Activated CD8-positive, alpha-beta memory T cell treated with anti-CD3 and anti-CD28 coated beads, Interleukin-2, amount 50 U/mL, for 1 hour (primary cell): ENCODE measurements around the gene FLT1.

Experiments
- DNase-seq: peaks from one replicate; pipeline ENCODE4 v3.0.0-alpha.2; 2020; ENCODE audit errors: extremely low read depth

FLT1 gene

DNA sequence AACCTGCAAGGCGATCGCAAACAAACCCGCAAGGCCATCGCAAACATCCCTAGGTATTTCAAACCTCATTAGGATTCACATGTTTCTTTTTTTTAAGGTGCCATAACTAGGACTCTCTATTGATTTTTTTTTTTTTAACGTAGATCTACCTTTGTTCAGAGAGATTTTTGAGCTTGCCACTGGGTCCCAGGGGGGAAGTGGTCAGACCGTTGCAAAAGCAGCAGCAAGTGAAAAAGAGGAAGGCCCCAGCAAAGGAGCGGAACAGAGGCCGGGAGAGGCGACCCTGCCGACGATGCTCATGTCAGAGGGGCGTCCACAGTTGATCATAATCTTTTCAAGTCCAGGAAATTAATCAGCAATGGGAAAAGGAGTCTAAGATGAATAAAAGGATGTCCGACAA is 32.7 kb upstream of the FLT1 start:
- no peak for DNase-seq

DNA sequence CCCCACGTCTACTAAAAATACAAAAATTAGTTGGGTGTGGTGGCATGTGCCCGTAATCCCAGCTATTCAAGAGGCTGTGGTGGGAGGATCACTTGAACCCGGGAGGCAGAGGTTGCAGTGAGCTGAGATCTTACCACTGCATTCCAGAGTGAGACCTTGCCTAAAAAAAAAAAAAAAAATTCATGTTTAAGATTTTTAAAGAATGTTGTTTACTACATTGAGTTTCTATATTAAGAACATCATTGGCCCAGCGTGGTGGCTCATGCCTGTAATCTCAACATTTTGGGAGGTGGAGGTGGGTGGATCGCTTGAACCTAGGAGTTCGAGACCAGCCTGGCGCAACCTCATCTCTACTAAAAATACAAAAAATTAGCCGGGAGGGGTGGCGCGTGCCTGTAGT is 31.9 kb upstream of the FLT1 start:
- DNase-seq, result no peak

GRCh38 chr13:28522871-28523270 is 27.9 kb upstream of the FLT1 start:
- DNase-seq, result no peak

GRCh38 chr13:28513745-28514144 is 18.8 kb upstream of the FLT1 start:
- DNase-seq, result no peak

DNA sequence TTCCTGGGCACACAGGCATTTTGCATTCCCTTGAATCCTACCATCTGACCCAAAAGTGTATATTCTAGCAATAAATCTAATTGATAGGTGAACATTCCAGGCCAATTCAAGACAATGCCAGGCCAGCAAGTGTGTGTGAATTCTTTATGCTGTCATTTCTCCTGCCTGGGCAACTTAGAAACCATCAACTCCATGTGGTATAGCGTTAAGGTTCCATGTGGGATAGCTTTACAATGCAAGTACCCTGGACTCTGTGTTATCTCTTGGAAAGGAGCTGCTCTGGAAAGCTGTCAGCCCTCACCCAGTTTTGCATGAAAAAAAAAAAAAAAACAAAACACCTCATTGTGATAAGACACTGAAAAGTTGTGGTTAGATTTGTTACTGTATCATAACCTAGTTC is 15.6 kb upstream of the FLT1 start:
- no peak for DNase-seq

DNA sequence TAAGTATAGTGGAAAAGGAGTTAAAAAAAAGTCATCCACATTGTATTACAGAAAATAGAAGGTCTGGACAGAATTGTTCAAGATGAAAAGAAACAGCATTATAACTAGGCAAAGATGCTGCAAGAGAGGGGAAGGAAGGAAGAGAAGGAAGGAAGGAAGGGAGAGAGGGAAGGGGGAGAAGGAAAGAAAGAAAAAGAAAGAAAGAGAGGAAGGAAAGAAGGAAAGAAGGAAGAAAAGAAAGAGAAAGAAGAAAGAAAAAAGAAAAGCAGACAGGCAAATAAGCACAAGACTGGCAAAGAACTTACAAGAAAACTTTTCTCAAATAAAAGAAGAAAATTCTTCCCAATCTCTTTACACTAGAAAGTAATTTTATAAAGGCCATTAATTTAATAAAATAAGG is 15.1 kb upstream of the FLT1 start:
- no peak for DNase-seq

DNA sequence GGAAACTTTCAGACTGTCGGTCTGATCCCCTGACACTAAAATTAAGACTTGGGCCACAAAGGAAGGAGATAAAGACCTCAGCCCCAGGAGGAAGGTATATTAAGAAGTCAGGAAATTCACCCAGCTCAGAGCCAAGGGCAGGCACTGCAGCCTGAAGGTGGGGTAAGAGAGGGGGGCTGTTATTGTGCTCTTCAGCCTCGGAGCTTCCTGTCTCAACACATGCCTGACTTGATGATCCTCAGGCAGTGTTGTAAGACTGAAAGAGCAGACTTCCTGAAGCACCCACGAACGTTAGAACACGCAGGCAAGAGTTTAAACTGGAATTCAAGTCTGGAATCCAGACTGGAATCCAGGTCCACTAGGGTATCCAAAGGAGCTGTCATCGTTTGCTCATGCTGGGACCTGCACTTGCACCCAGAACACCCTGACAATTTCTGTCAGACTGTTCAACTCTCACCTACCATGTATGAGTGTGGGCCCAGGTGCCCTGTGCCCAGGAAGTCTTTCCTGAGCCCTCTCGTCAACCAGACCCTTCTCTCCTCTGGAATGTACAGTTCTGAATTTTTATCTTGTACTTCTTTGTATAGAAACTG is 10.7 kb upstream of the FLT1 start:
- DNase-seq, result no peak

DNA sequence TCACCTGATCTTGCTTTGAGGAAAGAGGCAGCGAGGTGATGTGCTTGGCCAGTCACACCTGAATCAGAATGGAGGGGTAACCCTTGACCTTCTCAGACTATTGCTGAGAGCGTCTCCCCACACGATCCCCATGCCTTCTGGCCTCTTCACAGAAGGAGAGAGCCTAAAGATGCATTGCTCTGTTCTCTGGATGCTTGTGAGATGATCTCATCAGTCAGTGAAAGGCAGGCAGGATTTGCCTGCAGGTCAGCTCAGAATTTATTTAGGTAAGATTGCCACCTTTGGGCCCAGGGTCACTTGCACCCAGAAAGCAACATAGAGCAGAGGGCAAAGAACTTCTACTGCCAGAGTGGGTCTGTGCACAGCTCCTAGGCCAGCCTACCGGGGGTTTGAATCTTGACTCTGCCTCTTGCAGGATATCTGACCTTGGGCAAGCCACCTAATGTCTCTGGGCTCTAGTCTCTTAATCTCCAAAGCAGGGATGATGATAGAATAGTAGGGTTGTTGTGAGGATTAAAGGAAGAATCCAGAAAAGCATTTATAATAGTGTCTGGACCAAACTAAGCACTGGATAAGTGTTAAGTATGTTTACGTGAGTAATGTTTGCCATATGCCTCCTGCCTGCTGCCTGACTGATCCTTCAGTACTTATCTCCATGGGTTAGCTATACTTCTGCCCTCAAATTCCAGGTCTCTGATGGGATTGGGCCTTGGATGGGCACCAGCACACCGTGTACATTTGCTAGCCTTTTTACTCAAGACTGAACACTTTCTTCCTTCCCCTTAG is 8.4 kb upstream of the FLT1 start:
- no peak for DNase-seq

- DNase-seq, result no peak
Measured at GRCh38 chr13:28501547-28501946, 6.6 kb upstream of the FLT1 start.

DNA sequence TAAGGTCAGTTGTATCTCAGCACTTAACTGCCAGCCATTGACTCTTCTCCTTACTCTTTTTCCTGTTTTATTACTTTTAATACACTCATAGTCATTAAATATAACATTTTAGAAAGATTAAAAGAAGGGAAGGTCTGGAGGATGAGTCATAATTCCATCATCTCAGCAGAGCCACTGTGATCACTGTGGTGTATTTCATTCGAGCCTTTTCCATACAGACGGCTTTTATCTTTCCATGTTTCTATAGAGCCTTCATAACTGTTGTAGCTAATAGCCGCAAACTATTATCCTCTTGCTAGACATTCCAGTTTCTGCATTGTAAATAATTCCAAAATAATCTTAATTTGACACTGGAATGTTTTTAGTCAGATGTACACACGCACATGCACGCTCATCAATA is 4.7 kb upstream of the FLT1 start:
- no peak for DNase-seq

- no peak for DNase-seq
Measured at GRCh38 chr13:28498481-28499115, 3.7 kb upstream of the FLT1 start.

- DNase-seq, result no peak
Measured at GRCh38 chr13:28497143-28497876, 2.4 kb upstream of the FLT1 start.

- no peak for DNase-seq
Measured at GRCh38 chr13:28496188-28496564, 1.2 kb upstream of the FLT1 start.

- DNase-seq, result no peak
Measured at GRCh38 chr13:28495538-28496187, 735 bp upstream of the FLT1 start.

GRCh38 chr13:28494504-28494777 is 487 bp downstream of the FLT1 start:
- no peak for DNase-seq

GRCh38 chr13:28493740-28494503 is 1.0 kb downstream of the FLT1 start:
- DNase-seq, result no peak

DNA sequence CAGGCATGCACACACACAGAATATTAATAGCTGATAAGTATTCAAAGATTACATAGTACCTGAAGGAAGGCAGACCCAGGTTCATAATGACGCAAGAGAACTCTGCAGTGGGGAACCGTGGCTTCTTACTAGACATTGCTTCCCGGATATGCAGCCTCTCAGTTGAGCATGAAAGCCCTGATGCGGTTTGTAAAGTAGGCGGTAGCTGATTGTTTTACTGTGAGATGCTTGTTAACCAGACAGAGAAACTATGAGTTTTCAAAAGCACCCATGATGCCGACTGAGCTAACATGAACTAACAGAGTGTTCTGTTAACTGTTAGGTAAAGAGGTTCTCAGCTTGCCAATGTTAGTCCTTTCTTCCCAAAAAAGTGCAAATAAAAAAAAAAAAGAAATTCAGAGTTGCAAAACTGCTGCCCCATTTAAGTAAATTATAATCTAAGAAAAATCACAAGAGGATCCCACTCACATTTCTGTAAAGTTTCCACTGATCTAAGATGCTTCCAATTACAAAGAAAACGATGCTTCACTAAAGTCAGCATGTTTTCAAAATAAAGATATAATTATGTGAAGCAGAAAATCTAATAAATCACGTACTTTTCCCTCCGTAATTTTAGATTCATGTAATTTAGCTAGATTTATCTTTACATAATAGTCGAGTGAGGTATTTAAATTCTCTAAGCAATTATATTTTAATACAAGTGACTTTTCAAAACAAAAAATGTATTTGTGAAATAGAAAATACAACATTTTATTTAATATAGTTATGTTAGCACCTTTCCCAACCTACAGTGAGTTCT is 2.2 kb downstream of the FLT1 start:
- DNase-seq, result peak; percentile 28

- DNase-seq, result no peak
Measured at GRCh38 chr13:28490061-28490460, 4.9 kb downstream of the FLT1 start.

GRCh38 chr13:28489524-28489931 is 5.4 kb downstream of the FLT1 start:
- no peak for DNase-seq

- DNase-seq, result no peak
Measured at GRCh38 chr13:28488376-28489005, 6.4 kb downstream of the FLT1 start.
